ENCODE data around the gene ADCY6. TPM values are rescaled to one million over a fixed set of nuclear protein-coding genes. Genes with fewer than 3 reads are reported as not detected.

Gene ADCY6
- polyA plus RNA-seq, 1 donor (not counting 4 experiments of a cell fraction or from before 2014, with no cell fraction given) = 13.2 TPM

GRCh38 chr12:48771588-48772112 is 17.2 kb downstream of the ADCY6 start:
- no peak for FAIRE-seq
- dilution Hi-C loops (cut with MboI; ENCODE audit: extremely low pct_ligation_motif_present, low sequenced_read_pairs) = no loop called here
- H3K36me3 ChIP-seq (ENCODE audit: control insufficient read depth in 2 of 2, extremely low read depth in 1 of 2, insufficient read depth in 2 of 2, low read length in 2 of 2) = peaks cover 8 to 54% of the 10 kb centered on the region in 2 experiments

GRCh38 chr12:48770756-48771155 is 18.1 kb downstream of the ADCY6 start:
- Histone ChIP-seq H3K4me2 (ENCODE audit: control insufficient read depth, extremely low read depth, insufficient read depth, low read depth, low read length) (no peak overlapping the region), H3K9me1 (ENCODE audit: control insufficient read depth, extremely low read depth, insufficient read depth, low read length) (no peaks in the 10 kb centered on the region), H3K79me2 (ENCODE audit: control insufficient read depth, insufficient read depth, low read length) (no peaks in the 10 kb centered on the region), H3K36me3 (ENCODE audit: control insufficient read depth in 2 of 2, extremely low read depth in 1 of 2, insufficient read depth in 2 of 2, low read length in 2 of 2) (peaks cover 8 to 55% of the 10 kb centered on the region in 2 experiments), H4K20me1 (ENCODE audit: control insufficient read depth, extremely low read depth, insufficient read depth, low read length) (no peaks in the 10 kb centered on the region), H3K27me3 (ENCODE audit: control insufficient read depth, extremely low read depth, insufficient read depth, low read length) (no peaks in the 10 kb centered on the region), H3K9me3 (ENCODE audit: control insufficient read depth, low read depth, low read length) (no peaks in the 10 kb centered on the region), H2AFZ (ENCODE audit: control insufficient read depth, low read length) (no peak overlapping the region), H3K4me1 (ENCODE audit: control insufficient read depth, extremely low read depth, insufficient read depth, low read length) (no peaks in the 10 kb centered on the region), H3K9ac (ENCODE audit: control insufficient read depth, extremely low read depth, insufficient read depth, low read length) (no peak overlapping the region), H3K27ac (ENCODE audit: control insufficient read depth, insufficient read depth, low read length) (no peak overlapping the region), H3K4me3 (ENCODE audit: control insufficient read depth in 2 of 3, extremely low read depth in 1 of 3, insufficient read depth in 2 of 3, low read depth in 1 of 3, low read length in 3 of 3) (no peak overlapping the region)
- no peak for TF ChIP-seq CTCF (optimal IDR thresholded peaks at IDR 0.05 in 1 of 3, IDR thresholded peaks at IDR 0.05 in 1 of 3, conservative IDR thresholded peaks at IDR 0.05 in 1 of 3; ENCODE audit: extremely low read depth in 1 of 3, insufficient read depth in 2 of 3, low read length in 3 of 3)
- TF ChIP-seq EZH2 (IDR thresholded peaks at IDR 0.05; ENCODE audit: low read length) = no peak
- DNase-seq (ENCODE audit: low read depth, low spot score) (no peak), FAIRE-seq (no peak)
- dilution Hi-C loops (cut with MboI; ENCODE audit: extremely low pct_ligation_motif_present, low sequenced_read_pairs) = no loop called here

More at GRCh38 chr12:48771588-48772112, 17.2 kb downstream of the ADCY6 start:
- DNase-seq (ENCODE audit: low read depth, low spot score) = no peak
- H3K4me1 ChIP-seq (ENCODE audit: control insufficient read depth, extremely low read depth, insufficient read depth, low read length) = no peaks in the 10 kb centered on the region
- H3K79me2 ChIP-seq (ENCODE audit: control insufficient read depth, insufficient read depth, low read length) = no peaks in the 10 kb centered on the region
- no peak overlapping the region for H3K27ac ChIP-seq (ENCODE audit: control insufficient read depth, insufficient read depth, low read length)
- H3K4me3 ChIP-seq (ENCODE audit: control insufficient read depth in 2 of 3, extremely low read depth in 1 of 3, insufficient read depth in 2 of 3, low read depth in 1 of 3, low read length in 3 of 3) = no peak overlapping the region
- no peak overlapping the region for H3K4me2 ChIP-seq (ENCODE audit: control insufficient read depth, extremely low read depth, insufficient read depth, low read depth, low read length)
- no peaks in the 10 kb centered on the region for H3K27me3 ChIP-seq (ENCODE audit: control insufficient read depth, extremely low read depth, insufficient read depth, low read length)
- H3K9me1 ChIP-seq (ENCODE audit: control insufficient read depth, extremely low read depth, insufficient read depth, low read length) = no peaks in the 10 kb centered on the region
- no peak overlapping the region for H3K9ac ChIP-seq (ENCODE audit: control insufficient read depth, extremely low read depth, insufficient read depth, low read length)
- TF ChIP-seq CTCF (optimal IDR thresholded peaks at IDR 0.05 in 1 of 3, IDR thresholded peaks at IDR 0.05 in 1 of 3, conservative IDR thresholded peaks at IDR 0.05 in 1 of 3; ENCODE audit: extremely low read depth in 1 of 3, insufficient read depth in 2 of 3, low read length in 3 of 3) (no peak), EZH2 (IDR thresholded peaks at IDR 0.05; ENCODE audit: low read length) (no peak)
- no peaks in the 10 kb centered on the region for H3K9me3 ChIP-seq (ENCODE audit: control insufficient read depth, low read depth, low read length)
- no peak overlapping the region for H2AFZ ChIP-seq (ENCODE audit: control insufficient read depth, low read length)
- H4K20me1 ChIP-seq (ENCODE audit: control insufficient read depth, extremely low read depth, insufficient read depth, low read length) = no peaks in the 10 kb centered on the region

Data from keratinocyte (primary cell).